T-helper 17 cell (primary cell): ENCODE measurements around the gene PCSK4. TPM values are rescaled to one million over a fixed set of nuclear protein-coding genes. Genes with fewer than 3 reads are reported as not detected.
"Not testable (repeated sequence)": the region's sequence is repeated elsewhere in the genome, so short reads cannot be mapped to it uniquely, and the experiment has no call there.

Source experiments
- ATAC-seq: fragments of 150-1000 bp; cut with Tn5 transposase; 2 replicates; pipeline ENCODE4 v1.10.0; 2021; ENCODE audit warnings: mild to moderate bottlenecking, moderate library complexity
- DNase-seq, 3 donors: peaks; one replicate each; pipeline versions ENCODE4 v3.0.0 to v3.0.0-alpha.2; 2020 to 2021
- H3K9me3 ChIP-seq: one replicate; pipeline ENCODE4 v1.7.0; 2013; ENCODE audit warnings: low read length, mild to moderate bottlenecking; ENCODE audit not compliant: control insufficient read depth, poor library complexity, severe bottlenecking
- H3K27ac Mint-ChIP-seq: one replicate; pipeline ENCODE4 v1.8.0; 2022; ENCODE audit warnings: mild to moderate bottlenecking, moderate library complexity, mixed read lengths
- H3K27me3 Mint-ChIP-seq: one replicate; pipeline ENCODE4 v1.8.0; 2022; ENCODE audit warnings: mixed read lengths
- H3K36me3 Mint-ChIP-seq: one replicate; pipeline ENCODE4 v1.8.0; 2022; ENCODE audit warnings: low read depth, mixed read lengths
- H3K4me1 Mint-ChIP-seq: one replicate; pipeline ENCODE4 v1.8.0; 2022; ENCODE audit warnings: mild to moderate bottlenecking, mixed read lengths
- H3K4me3 Mint-ChIP-seq: one replicate; pipeline ENCODE4 v1.8.0; 2022; ENCODE audit warnings: mild to moderate bottlenecking, moderate library complexity, mixed read lengths
- total RNA-seq, 4 donors: library from RNA in 2 of 4; stranded (reverse) in 2 of 4; gene quantifications; one replicate each; pipeline ENCODE4 v1.2.3 and lab custom pipeline; 2022 to 2026

The PCSK4 gene
- total RNA-seq, 2 donors from 2014 or later, result 3.3 to 4.5 TPM

DNA sequence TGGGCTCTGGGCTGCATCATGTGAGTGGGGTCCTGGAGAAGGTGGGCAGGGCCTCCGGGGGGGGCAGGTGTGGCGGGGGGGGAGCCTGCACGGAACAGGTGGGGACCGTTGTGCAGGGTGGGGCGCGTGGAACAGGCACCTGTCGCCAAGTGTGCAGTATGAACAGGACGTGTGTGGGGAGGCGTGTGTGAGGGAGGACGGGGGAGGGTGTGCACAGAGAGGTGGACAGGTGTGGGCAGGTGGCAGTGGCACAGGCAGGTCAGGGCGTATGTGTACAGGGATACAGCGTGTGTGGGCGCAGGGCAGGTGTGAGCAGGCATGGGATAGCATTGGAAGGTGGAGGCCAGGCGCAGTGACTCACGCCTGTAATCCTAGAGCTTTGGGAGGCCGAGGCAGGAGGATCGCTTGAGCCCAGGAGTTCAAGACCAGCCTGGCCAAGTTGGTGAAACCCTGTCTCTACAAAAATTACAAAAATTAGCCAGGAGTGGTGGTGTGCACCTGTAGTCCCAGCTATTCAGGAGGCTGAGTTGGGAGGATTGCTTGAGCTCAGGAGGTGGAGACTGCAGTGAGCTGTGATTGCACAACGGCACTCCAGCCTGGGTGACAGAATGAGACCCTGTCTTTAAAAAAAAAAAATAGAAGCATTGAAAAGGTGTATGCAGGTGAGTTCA lies 37.0 kb upstream of the PCSK4 start:
- ATAC-seq (no peak), DNase-seq (no peak)
- peaks cover 8% of the 10 kb centered on the region for H3K36me3 Mint-ChIP-seq
- peaks cover 9% of the 10 kb centered on the region for H3K4me1 Mint-ChIP-seq
- H3K9me3 ChIP-seq, result no peaks in the 10 kb centered on the region
- H3K27me3 Mint-ChIP-seq, result peaks cover 41% of the 10 kb centered on the region
- H3K4me3 Mint-ChIP-seq, result no peak overlapping the region
- no peak overlapping the region for H3K27ac Mint-ChIP-seq

DNA sequence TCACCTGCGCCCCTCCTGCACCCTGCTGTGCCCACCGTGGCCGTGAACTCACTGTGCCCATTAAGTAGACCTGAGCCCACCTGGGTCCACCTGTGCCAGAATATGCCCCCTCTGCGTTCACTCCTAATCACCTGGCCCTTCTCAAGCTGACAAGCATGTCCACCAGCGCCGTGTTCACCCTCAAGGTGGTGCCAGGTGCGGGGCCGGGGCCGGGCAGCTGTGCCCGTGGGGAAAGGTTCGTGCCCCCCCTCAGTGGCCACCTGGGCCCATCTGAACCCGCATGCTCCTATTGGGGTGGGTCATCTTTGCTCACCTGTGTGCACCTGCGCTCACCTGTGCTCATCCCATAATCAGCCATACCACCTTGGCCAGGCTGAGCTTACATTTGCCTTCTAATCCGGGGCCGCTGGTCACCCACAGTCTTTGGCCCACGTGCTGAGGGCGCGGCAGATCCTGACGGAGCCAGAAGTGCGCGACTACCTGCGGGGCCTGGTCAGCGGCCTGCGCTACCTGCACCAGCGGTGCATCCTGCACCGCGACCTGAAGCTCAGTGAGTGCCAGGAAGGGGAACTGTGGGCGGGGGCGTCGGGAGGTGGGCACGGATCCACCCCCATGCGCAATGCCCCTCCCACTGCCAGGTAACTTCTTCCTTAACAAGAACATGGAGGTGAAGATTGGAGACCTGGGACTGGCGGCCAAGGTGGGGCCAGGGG lies 36.1 kb upstream of the PCSK4 start:
- ATAC-seq (no peak), DNase-seq (no peak)
- H3K36me3 Mint-ChIP-seq, result peaks cover 8% of the 10 kb centered on the region
- H3K4me3 Mint-ChIP-seq, result peak overlapping the region; percentile 25
- H3K27me3 Mint-ChIP-seq, result peaks cover 37% of the 10 kb centered on the region
- H3K9me3 ChIP-seq, result no peaks in the 10 kb centered on the region
- no peak overlapping the region for H3K27ac Mint-ChIP-seq
- H3K4me1 Mint-ChIP-seq, result peaks cover 9% of the 10 kb centered on the region

DNA sequence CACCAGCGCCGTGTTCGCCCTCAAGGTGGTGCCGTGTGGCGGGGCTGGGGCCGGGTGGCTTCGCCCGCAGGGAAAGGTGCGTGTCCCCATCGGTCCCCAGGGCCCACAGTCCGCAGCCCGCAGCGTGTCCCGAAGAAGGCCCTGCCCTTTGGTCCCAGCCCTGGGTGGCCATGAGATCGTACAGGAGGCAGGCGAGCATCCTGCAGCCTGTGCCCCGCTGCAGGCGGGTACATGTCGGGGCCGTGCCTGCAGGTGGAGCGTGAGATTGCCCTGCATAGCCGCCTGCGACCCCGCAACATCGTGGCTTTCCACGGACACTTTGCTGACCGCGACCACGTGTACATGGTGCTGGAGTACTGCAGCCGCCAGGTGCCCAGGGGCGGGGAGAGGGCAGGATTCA lies 35.2 kb upstream of the PCSK4 start:
- H3K4me1 Mint-ChIP-seq, result peaks cover 9% of the 10 kb centered on the region
- no peak overlapping the region for H3K27ac Mint-ChIP-seq
- peaks cover 8% of the 10 kb centered on the region for H3K36me3 Mint-ChIP-seq
- no peak overlapping the region for H3K4me3 Mint-ChIP-seq
- peaks cover 37% of the 10 kb centered on the region for H3K27me3 Mint-ChIP-seq
- no peak for ATAC-seq
- no peak for DNase-seq
- no peaks in the 10 kb centered on the region for H3K9me3 ChIP-seq

DNA sequence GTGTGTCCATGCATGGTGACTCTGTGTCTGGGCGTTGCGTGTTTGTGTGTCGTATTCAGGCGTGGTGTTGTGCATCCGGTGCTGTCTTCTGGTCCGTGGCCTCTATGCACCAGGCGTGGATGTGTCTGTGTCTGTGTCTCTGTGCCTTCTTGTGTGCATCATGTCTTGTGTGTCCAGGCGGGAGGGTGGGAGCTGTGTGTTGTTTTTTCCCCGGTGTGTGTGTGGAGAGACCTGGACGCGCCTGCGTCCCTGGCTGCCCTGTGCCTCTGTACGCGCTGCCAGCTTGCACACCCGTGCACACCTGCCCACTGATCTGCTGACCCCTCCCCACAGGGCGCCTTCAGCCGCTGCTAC lies 34.8 kb upstream of the PCSK4 start:
- Mint-ChIP-seq H3K36me3 (peaks cover 8% of the 10 kb centered on the region), H3K27ac (no peak overlapping the region), H3K4me3 (peak overlapping the region; percentile 15), H3K27me3 (peaks cover 34% of the 10 kb centered on the region), H3K4me1 (peaks cover 9% of the 10 kb centered on the region)
- H3K9me3 ChIP-seq, result no peaks in the 10 kb centered on the region
- DNase-seq (no peak), ATAC-seq (no peak)

DNA sequence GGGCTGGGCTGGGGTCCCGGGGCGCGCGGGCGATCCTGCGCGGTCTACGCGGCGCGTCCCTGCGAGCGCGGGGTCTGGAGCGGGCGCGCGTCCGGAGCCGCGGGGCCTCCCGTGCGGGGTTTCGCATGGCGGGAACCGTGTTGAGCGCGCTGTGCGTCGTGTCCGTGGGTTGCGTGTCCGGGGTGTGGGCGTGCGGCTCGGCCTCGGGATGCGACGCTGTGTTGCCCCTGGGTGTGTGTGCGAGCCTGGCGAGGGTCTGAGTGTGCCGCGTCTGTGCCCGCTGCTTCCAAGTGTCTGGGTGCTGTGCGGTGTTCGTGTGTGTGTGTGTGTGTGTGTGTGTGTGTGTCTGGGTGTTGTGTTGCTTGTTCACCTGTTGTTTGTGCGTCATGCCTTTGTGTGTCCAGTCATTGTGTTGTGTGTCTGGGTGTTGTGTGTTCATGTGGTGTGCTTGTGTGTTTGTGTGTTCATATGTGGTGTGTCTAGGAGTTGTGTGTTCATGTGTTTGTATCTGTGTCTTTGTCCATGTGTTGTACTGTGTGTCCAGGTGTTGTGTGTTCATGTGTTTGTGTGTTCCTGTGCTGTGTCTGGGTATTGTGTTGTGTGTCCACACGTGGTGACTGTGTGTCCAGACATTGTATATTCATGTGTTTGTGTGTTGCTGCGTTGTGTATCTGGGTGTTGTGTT lies 34.3 kb upstream of the PCSK4 start:
- peaks cover 31% of the 10 kb centered on the region for H3K27me3 Mint-ChIP-seq
- DNase-seq (no peak), ATAC-seq (no peak)
- H3K27ac Mint-ChIP-seq, result no peak overlapping the region
- H3K36me3 Mint-ChIP-seq, result peaks cover 8% of the 10 kb centered on the region
- peak overlapping the region; percentile 55 for H3K4me3 Mint-ChIP-seq
- peaks cover 9% of the 10 kb centered on the region for H3K4me1 Mint-ChIP-seq
- H3K9me3 ChIP-seq, result no peaks in the 10 kb centered on the region

DNA sequence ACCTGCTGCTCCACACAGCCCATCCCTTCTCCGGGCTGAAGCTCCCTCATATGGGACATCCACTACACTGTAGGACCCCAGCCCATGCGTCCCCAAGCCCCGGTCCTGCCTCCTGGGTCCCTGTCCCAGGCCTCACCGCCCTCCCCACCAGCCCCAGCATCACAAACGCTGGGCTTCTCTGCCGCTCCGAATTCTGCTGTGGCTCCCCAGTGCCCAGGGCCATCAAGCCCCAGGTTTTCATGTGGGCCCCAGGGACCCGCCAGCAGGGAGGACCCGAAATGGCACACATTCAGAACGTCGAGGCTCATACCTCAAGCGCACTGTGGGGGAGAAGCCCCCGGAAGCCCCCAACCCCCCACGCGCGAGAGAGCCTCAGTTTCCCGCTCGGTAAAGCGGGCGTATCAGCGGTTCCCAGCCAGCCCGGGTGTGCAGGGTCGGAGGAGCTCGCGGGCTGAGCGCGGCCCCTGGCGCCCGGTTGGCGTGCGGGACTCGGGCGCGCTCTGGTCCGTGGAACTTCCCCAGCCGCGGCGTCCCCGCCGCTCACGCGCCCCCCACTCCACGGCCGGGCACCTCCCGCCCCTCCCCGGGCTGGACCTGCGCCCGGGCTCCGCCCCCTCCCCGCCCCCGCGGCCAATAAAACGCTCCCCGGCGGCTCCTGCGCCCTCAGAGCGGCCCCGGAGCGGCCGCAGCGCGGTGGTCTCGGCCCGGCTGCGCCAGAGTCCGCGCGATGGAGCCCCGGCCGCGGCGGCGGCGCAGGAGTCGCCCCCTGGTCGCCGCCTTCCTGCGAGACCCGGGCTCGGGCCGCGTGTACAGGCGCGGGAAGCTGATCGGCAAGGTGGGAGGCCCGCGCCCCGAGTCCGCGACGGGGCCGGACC lies 33.5 kb upstream of the PCSK4 start, which contains the start of gene PLK5:
PLK5 (plus strand) TSS at position 666 of the 875 bp plus-strand sequence. CDS start 2,920 bp downstream, outside the sequence.
- H3K36me3 Mint-ChIP-seq, result peaks cover 8% of the 10 kb centered on the region
- no peaks in the 10 kb centered on the region for H3K9me3 ChIP-seq
- no peak for DNase-seq
- H3K4me3 Mint-ChIP-seq, result peak within 1 kb of the TSS; percentile 55
- H3K27ac Mint-ChIP-seq, result no peak within 1 kb of the TSS
- ATAC-seq, result peak; percentile 14
- H3K4me1 Mint-ChIP-seq, result peaks cover 9% of the 10 kb centered on the region
- peaks cover 31% of the 10 kb centered on the region for H3K27me3 Mint-ChIP-seq

DNA sequence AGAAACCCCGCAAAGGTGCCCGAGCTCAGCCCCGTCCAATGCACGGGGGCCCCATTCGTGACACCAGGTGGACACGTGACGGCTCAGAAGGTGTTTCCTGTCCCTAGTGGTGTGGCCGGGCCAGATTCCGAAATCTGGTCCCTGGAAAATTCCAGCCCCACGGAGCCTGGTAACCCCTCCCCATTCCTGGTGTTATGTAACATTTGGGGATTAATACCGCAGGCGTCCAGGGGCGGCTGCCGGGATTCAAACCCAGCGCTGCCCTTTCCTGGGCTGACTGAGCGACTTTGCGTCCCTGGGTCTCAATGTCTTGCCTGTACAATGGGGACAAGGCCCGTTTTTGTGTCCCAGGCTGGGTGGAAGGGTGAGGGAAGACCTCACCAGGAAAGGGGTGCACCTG lies 32.7 kb upstream of the PCSK4 start:
- DNase-seq, result no peak
- H3K4me1 Mint-ChIP-seq, result peaks cover 9% of the 10 kb centered on the region
- H3K9me3 ChIP-seq, result no peaks in the 10 kb centered on the region
- peaks cover 8% of the 10 kb centered on the region for H3K36me3 Mint-ChIP-seq
- no peak overlapping the region for H3K27ac Mint-ChIP-seq
- peaks cover 31% of the 10 kb centered on the region for H3K27me3 Mint-ChIP-seq
- ATAC-seq, result no peak
- H3K4me3 Mint-ChIP-seq, result no peak overlapping the region

DNA sequence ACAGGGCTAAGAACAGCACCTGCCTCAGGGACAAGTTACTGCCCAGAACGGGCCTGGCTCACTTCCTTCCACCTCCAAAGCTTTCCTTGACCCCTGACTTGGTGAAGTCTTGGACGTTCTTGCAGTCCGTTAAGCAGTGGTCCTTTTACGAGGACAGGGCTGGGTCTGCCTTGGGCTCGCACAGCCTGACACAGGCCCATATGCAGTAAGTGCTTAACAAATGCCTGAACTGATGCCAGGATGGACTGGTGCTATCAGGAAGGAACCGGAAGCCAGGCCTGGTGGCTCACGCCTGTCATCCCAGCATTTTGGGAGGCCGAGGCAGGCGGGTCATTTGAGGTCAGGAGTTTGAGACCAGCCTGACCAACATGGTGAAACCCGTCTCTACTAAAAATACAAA lies 31.9 kb upstream of the PCSK4 start:
- Mint-ChIP-seq H3K27me3 (peaks cover 26% of the 10 kb centered on the region), H3K4me3 (no peak overlapping the region), H3K4me1 (peaks cover 9% of the 10 kb centered on the region), H3K27ac (no peak overlapping the region), H3K36me3 (peaks cover 8% of the 10 kb centered on the region)
- no peaks in the 10 kb centered on the region for H3K9me3 ChIP-seq
- DNase-seq (no peak), ATAC-seq (no peak)

DNA sequence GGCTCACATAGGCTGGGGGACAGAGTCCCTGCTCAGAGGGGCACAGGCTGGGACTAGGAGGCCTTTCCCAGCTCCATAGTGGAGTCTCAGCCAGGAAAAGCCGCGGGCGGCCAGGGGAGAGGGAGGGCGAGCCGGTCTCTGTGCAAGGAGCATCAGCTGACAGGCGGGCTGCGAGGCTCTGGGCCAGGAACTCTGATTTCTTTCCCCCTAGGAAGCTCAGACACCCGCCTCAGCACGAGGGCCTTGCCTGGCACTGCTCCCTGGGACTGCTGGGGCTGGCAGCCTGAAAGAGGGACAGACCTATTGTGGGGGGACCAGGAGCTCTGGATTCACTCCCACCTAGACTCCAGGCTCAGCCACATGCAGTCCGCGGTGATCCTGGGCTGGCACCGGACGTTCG lies 31.5 kb upstream of the PCSK4 start:
- ATAC-seq, result no peak
- H3K4me1 Mint-ChIP-seq, result peaks cover 9% of the 10 kb centered on the region
- DNase-seq, result no peak
- peaks cover 23% of the 10 kb centered on the region for H3K27me3 Mint-ChIP-seq
- no peak overlapping the region for H3K27ac Mint-ChIP-seq
- H3K9me3 ChIP-seq, result no peaks in the 10 kb centered on the region
- H3K36me3 Mint-ChIP-seq, result peaks cover 8% of the 10 kb centered on the region
- H3K4me3 Mint-ChIP-seq, result no peak overlapping the region

DNA sequence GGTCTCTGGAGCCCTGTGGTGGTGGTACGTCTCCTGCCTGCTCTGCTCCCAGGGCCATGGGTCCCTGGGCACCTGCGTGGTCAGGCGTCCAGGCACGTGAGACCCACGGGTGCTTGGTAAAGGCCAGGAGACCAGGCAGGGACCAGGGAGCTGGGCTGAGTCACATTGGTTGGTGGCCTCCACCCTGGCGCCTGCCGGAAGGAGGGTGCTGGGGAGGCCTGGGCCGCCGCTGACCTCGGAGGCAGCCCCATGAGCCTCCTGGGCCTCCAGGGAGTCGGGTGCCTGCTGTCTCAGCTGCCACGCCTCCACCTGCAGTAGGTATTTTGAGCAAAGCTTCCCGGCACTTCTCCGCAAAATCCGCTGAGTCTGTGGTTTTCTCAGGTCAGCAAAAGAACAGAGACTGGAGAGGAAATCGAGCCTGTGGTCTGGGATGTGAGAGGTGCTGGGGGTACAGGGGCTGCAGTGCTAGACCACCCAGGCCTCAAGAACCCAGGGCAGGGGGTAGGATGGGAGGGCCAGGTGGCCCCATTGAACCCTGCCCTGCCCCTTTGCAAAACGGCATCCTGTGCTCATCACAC lies 30.1 kb upstream of the PCSK4 start:
- peaks cover 9% of the 10 kb centered on the region for H3K4me1 Mint-ChIP-seq
- no peak for ATAC-seq
- no peaks in the 10 kb centered on the region for H3K9me3 ChIP-seq
- H3K27ac Mint-ChIP-seq, result no peak overlapping the region
- DNase-seq, result no peak
- H3K27me3 Mint-ChIP-seq, result peaks cover 11% of the 10 kb centered on the region
- H3K36me3 Mint-ChIP-seq, result peaks cover 8% of the 10 kb centered on the region
- no peak overlapping the region for H3K4me3 Mint-ChIP-seq

DNA sequence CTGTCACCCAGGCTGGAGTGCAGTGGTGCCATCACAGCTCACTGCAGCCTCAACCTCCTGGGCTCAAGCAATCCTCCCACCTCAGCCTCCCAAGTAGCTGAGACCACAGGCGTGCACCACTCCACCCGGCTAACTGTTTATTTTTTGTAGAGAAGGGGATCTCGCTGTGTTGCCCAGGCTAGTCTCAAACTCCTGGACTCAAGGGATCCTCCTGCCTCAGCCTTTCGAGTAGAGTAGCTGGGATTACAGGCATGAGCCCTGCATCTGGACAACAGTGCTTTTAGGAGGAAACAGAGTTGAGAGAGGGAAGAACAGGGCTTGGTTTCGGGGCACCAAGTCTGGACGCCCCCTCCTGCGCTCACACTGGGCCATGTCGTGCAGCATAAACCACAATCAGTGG lies 29.7 kb upstream of the PCSK4 start:
- DNase-seq, H3K36me3 Mint-ChIP-seq, H3K4me1 Mint-ChIP-seq, H3K27ac Mint-ChIP-seq, H3K9me3 ChIP-seq, ATAC-seq, H3K27me3 Mint-ChIP-seq, H3K4me3 Mint-ChIP-seq: not testable (repeated sequence)

DNA sequence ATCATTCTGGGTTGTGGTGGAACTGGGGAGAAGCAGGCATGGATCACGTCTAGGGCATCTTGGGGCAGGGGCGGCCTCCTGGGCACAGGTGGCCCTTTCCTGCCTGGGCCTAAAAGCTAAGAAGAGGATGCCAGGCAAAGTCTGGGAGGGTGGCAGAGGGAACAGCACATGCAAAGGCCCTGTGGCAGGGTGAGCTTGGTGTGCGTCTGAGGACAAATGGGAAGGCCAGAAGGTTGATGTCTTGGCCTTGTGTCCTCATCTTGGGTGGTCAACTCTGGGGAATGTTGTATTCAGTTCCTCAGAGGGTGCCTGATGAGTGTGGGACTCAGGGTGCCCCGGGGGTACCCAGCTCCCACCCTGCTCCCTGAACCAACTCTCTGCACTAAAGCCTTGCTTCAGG lies 28.3 kb upstream of the PCSK4 start:
- Mint-ChIP-seq H3K27ac (no peak overlapping the region), H3K4me1 (peaks cover 2% of the 10 kb centered on the region), H3K4me3 (no peak overlapping the region), H3K27me3 (no peaks in the 10 kb centered on the region), H3K36me3 (no peaks in the 10 kb centered on the region)
- DNase-seq, result no peak
- no peaks in the 10 kb centered on the region for H3K9me3 ChIP-seq
- no peak for ATAC-seq

DNA sequence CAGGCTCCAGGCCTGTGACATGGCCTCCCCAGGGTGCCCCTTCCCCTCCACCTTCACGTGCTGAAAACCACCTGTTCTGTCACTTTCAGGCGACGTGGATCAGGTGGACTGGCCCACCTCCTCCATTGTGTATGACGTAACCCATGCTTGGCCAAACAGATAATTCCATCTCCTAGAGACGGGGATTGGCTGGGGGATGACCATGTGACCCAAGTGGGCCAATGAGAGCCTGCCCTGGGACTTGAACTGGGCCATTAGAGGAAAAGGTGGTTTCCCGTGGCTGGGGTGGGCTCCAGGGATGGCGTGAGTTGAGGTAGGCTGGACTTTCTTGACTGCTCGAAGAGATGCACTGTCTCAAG lies 26.2 kb upstream of the PCSK4 start:
- H3K9me3 ChIP-seq, result no peaks in the 10 kb centered on the region
- H3K36me3 Mint-ChIP-seq, result no peaks in the 10 kb centered on the region
- no peak for DNase-seq
- H3K27ac Mint-ChIP-seq, result no peak overlapping the region
- ATAC-seq, result no peak
- H3K4me1 Mint-ChIP-seq, result peaks cover 2% of the 10 kb centered on the region
- H3K4me3 Mint-ChIP-seq, result peak overlapping the region; percentile 47
- no peaks in the 10 kb centered on the region for H3K27me3 Mint-ChIP-seq
